Thymus (tissue), 11 donors: ENCODE results near the gene KRT3. TPM values are rescaled to one million over a fixed set of nuclear protein-coding genes. Genes with fewer than 3 reads are reported as not detected.

Source experiments
- DNase-seq, 9 donors: peaks; one replicate each; pipeline ENCODE4 v3.0.0-alpha.2; 2013; ENCODE audit warnings: low spot score in 9 of 9, low read depth in 6 of 9, missing footprints in 1 of 9
- H3K27ac ChIP-seq, 2 donors: one replicate each; pipeline ENCODE4 v1.5.1; 2013; ENCODE audit warnings: control low read depth in 1 of 2, low read depth in 1 of 2, low read length in 1 of 2, mild to moderate bottlenecking in 1 of 2, moderate library complexity in 1 of 2
- H3K27me3 ChIP-seq, 2 donors: one replicate each; pipeline ENCODE4 v1.5.1; 2013; ENCODE audit warnings: low read length in 1 of 2; ENCODE audit not compliant: control insufficient read depth in 2 of 2, insufficient read depth in 1 of 2
- H3K36me3 ChIP-seq, 2 donors: one replicate each; pipeline ENCODE4 v1.5.1; 2013; ENCODE audit warnings: low read length in 1 of 2, mild to moderate bottlenecking in 1 of 2, moderate library complexity in 1 of 2; ENCODE audit not compliant: control insufficient read depth in 2 of 2, insufficient read depth in 2 of 2
- H3K4me1 ChIP-seq, 2 donors: one replicate each; pipeline ENCODE4 v1.5.1; 2013; ENCODE audit warnings: low read length in 2 of 2; ENCODE audit not compliant: control insufficient read depth in 2 of 2, insufficient read depth in 2 of 2
- H3K4me3 ChIP-seq, 2 donors: one replicate each; pipeline ENCODE4 v1.5.1; 2013; ENCODE audit warnings: low read length in 2 of 2, control low read depth in 1 of 2, mild to moderate bottlenecking in 1 of 2
- H3K9me3 ChIP-seq, 2 donors: one replicate each; pipeline ENCODE4 v1.5.1; 2013; ENCODE audit warnings: low read length in 1 of 2, mild to moderate bottlenecking in 1 of 2; ENCODE audit not compliant: control insufficient read depth in 2 of 2, insufficient read depth in 1 of 2
- WGBS: extraction: QIAGEN DNeasy Blood & Tissue Kit; methylation state at CpG from one replicate; pipeline ENCODE4 v1.1.7; 2013; 5-methylcytosine and 5-hydroxymethylcytosine counted together
- polyA plus RNA-seq: library from polyadenylated mRNA; stranded (reverse); fragments of 200-250 nt; gene quantifications from one replicate; pipeline ENCODE4 v1.2.3, GENCODE V29; 2013
- total RNA-seq: library from RNA; stranded (reverse); fragments of 120-200 nt; gene quantifications from one replicate; pipeline ENCODE4 v1.2.4, GENCODE V29; 2013
- donor health status: healthy.

KRT3 gene
- total and polyA plus RNA-seq, 2 donors = 0.14 to 1.0 TPM

- no peak overlapping the region for H3K4me3 ChIP-seq
- H3K36me3 ChIP-seq = no peaks in the 10 kb centered on the region
- no peaks in the 10 kb centered on the region for H3K9me3 ChIP-seq
- no peak overlapping the region for H3K27ac ChIP-seq
- H3K4me1 ChIP-seq = no peaks in the 10 kb centered on the region
- 92% methylated on average over 6 of the region's 6 CpGs for WGBS
- no peak for DNase-seq
- H3K27me3 ChIP-seq = peaks cover 0 to 2% of the 10 kb centered on the region in 2 donors
Measured at GRCh38 chr12:52802442-52802841, 6.5 kb upstream of the KRT3 start.

- Histone ChIP-seq H3K4me3 (no peak overlapping the region), H3K27me3 (peaks cover 0 to 2% of the 10 kb centered on the region in 2 donors), H3K9me3 (no peaks in the 10 kb centered on the region), H3K4me1 (no peaks in the 10 kb centered on the region), H3K27ac (no peak overlapping the region), H3K36me3 (no peaks in the 10 kb centered on the region)
- 73% methylated on average over 3 of the region's 3 CpGs for WGBS
- DNase-seq = no peak
Measured at GRCh38 chr12:52801773-52802172, 5.9 kb upstream of the KRT3 start.

- Histone ChIP-seq H3K4me1 (no peaks in the 10 kb centered on the region), H3K27ac (no peak overlapping the region), H3K9me3 (no peaks in the 10 kb centered on the region), H3K36me3 (no peaks in the 10 kb centered on the region), H3K4me3 (no peak overlapping the region), H3K27me3 (peaks cover 0 to 7% of the 10 kb centered on the region in 2 donors)
- WGBS = 93% methylated on average over 1 of the region's 1 CpG
- DNase-seq = no peak
Measured at GRCh38 chr12:52800259-52800917, 4.5 kb upstream of the KRT3 start.

- peaks cover 0 to 7% of the 10 kb centered on the region in 2 donors for H3K27me3 ChIP-seq
- no peaks in the 10 kb centered on the region for H3K36me3 ChIP-seq
- no peak overlapping the region for H3K27ac ChIP-seq
- DNase-seq = no peak
- H3K4me3 ChIP-seq = no peak overlapping the region
- no peaks in the 10 kb centered on the region for H3K4me1 ChIP-seq
- WGBS = 91% methylated on average over 5 of the region's 5 CpGs
- H3K9me3 ChIP-seq = no peaks in the 10 kb centered on the region
Measured at GRCh38 chr12:52799505-52800211, 3.7 kb upstream of the KRT3 start.

GRCh38 chr12:52798671-52799504, 3.0 kb upstream of the KRT3 start:
- DNase-seq = no peak
- H3K4me3 ChIP-seq = no peak overlapping the region
- H3K9me3 ChIP-seq = no peaks in the 10 kb centered on the region
- H3K27ac ChIP-seq = no peak overlapping the region
- 79% methylated on average over 7 of the region's 7 CpGs for WGBS
- peaks cover 0 to 7% of the 10 kb centered on the region in 2 donors for H3K27me3 ChIP-seq
- no peaks in the 10 kb centered on the region for H3K4me1 ChIP-seq
- H3K36me3 ChIP-seq = no peaks in the 10 kb centered on the region

- Histone ChIP-seq H3K4me3 (no peak overlapping the region), H3K9me3 (no peaks in the 10 kb centered on the region), H3K4me1 (no peaks in the 10 kb centered on the region), H3K27ac (no peak overlapping the region), H3K27me3 (peaks cover 0 to 7% of the 10 kb centered on the region in 2 donors), H3K36me3 (no peaks in the 10 kb centered on the region)
- WGBS = 96% methylated on average over 4 of the region's 4 CpGs
- no peak for DNase-seq
Measured at GRCh38 chr12:52798003-52798670, 2.2 kb upstream of the KRT3 start.

GRCh38 chr12:52797529-52797894, 1.6 kb upstream of the KRT3 start:
- Histone ChIP-seq H3K36me3 (no peaks in the 10 kb centered on the region), H3K4me1 (no peaks in the 10 kb centered on the region), H3K27me3 (peaks cover 0 to 7% of the 10 kb centered on the region in 2 donors), H3K4me3 (no peak overlapping the region), H3K27ac (no peak overlapping the region), H3K9me3 (no peaks in the 10 kb centered on the region)
- DNase-seq = no peak

GRCh38 chr12:52796839-52797528, 1.1 kb upstream of the KRT3 start:
- H3K27ac ChIP-seq = no peak overlapping the region
- WGBS = 90% methylated on average over 3 of the region's 3 CpGs
- peaks cover 0 to 7% of the 10 kb centered on the region in 2 donors for H3K27me3 ChIP-seq
- H3K4me1 ChIP-seq = no peaks in the 10 kb centered on the region
- no peaks in the 10 kb centered on the region for H3K36me3 ChIP-seq
- no peak overlapping the region for H3K4me3 ChIP-seq
- no peak for DNase-seq
- no peaks in the 10 kb centered on the region for H3K9me3 ChIP-seq
